ENCODE measurements around the gene FARP1. TPM values are rescaled to one million over a fixed set of nuclear protein-coding genes. Genes with fewer than 3 reads are reported as not detected.
A peak's percentile ranks its signal among the peaks of the same experiment; 100 is the strongest.

FARP1 gene
- total and polyA plus RNA-seq, 2 of the 13 experiments (the other 11 are each of a cell fraction or from before 2014, with no cell fraction given), result 70.6 to 126 TPM

GRCh38 chr13:98201984-98202383, 59.1 kb downstream of the FARP1 start (continued):
- TF ChIP-seq HOMEZ (CRISPR knock-in tag; IDR thresholded peaks at IDR 0.05; ENCODE audit: low read depth) (peak; percentile 19; the same call in 1 of the 2 replicates), AKNA (CRISPR knock-in tag; IDR thresholded peaks at IDR 0.05; ENCODE audit: borderline replicate concordance) (no peak), MXD4 (CRISPR knock-in tag; IDR thresholded peaks at IDR 0.05) (no peak), THRA (CRISPR knock-in tag; IDR thresholded peaks at IDR 0.05; ENCODE audit: borderline replicate concordance) (peak; percentile 23; the same call in 1 of the 2 replicates), ZNF3 (CRISPR knock-in tag; IDR thresholded peaks at IDR 0.05) (no peak), DPF2 (CRISPR knock-in tag; IDR thresholded peaks at IDR 0.05; ENCODE audit: borderline replicate concordance, low read depth) (0 out of 2 replicates have a peak, but pooled peaks have one; percentile 46), FOXP4 (CRISPR knock-in tag; IDR thresholded peaks at IDR 0.05) (0 out of 2 replicates have a peak, but pooled peaks have one; percentile 32), SOX13 (IDR thresholded peaks at IDR 0.05) (no peak), SOX13 (CRISPR knock-in tag; conservative IDR thresholded peaks at IDR 0.05 in 1 of 2, IDR thresholded peaks at IDR 0.05 in 1 of 2) (peak in 1 of 2 experiments; percentile 37; a peak in 1 of 4 replicates), ZSCAN5A (CRISPR knock-in tag; IDR thresholded peaks at IDR 0.05; ENCODE audit: borderline replicate concordance) (peak; percentile 25; the same call in 1 of the 2 replicates), MAX (IDR thresholded peaks at IDR 0.05) (peak; percentile 47; the same call in 1 of the 2 replicates), SPEN (CRISPR knock-in tag; IDR thresholded peaks at IDR 0.05; ENCODE audit: low read depth) (0 out of 2 replicates have a peak, but pooled peaks have one; percentile 25), GFI1 (CRISPR knock-in tag; IDR thresholded peaks at IDR 0.05; ENCODE audit: borderline replicate concordance) (peak; percentile 52), ZNF614 (CRISPR knock-in tag; IDR thresholded peaks at IDR 0.05; ENCODE audit: borderline replicate concordance) (peak; percentile 53; the same call in 1 of the 2 replicates), SSRP1 (CRISPR knock-in tag; IDR thresholded peaks at IDR 0.05) (no peak), THAP11 (CRISPR knock-in tag; IDR thresholded peaks at IDR 0.05) (peak; percentile 39; the same call in 1 of the 2 replicates), MED1 (CRISPR knock-in tag; IDR thresholded peaks at IDR 0.05) (peak; percentile 57)

Measured in HepG2 (cell line).